ENCODE measurements around the gene MAP1B. TPM values are rescaled to one million over a fixed set of nuclear protein-coding genes. Genes with fewer than 3 reads are reported as not detected.

Gene MAP1B
- total RNA-seq, 1 experiment from 2014 or later: 8.9 TPM

GRCh38 chr5:72199681-72200080, 92.4 kb downstream of the MAP1B start:
- ChIA-PET CTCF (no interaction called here), POLR2A (no interaction called here), RAD21 (ENCODE audit: low non-redundant PET in 1 of 2, low total read pairs in 2 of 2, uncharacterized antibody in 2 of 2, unreplicated experiment in 2 of 2) (no interaction called here)
- Histone ChIP-seq H3K4me1 (ENCODE audit: control insufficient read depth in 1 of 2, insufficient read depth in 2 of 2, low read length in 2 of 2) (no peaks in the 10 kb centered on the region), H3K9ac (ENCODE audit: low read length) (no peak overlapping the region), H3K9me3 (ENCODE audit: control insufficient read depth in 1 of 2, insufficient read depth in 1 of 2, low read depth in 1 of 2, low read length in 2 of 2) (no peaks in the 10 kb centered on the region), H3K4me3 (replicated peaks in 1 of 2; ENCODE audit: low read depth in 1 of 2, low read length in 2 of 2) (no peak overlapping the region), H2AFZ (ENCODE audit: low read depth, low read length, poor library complexity, severe bottlenecking) (no peak overlapping the region), H3K4me2 (ENCODE audit: low read length) (no peak overlapping the region), H3K9me2 (ENCODE audit: insufficient read depth) (no peaks in the 10 kb centered on the region), H4K20me1 (ENCODE audit: insufficient read depth) (no peaks in the 10 kb centered on the region), H3K36me3 (ENCODE audit: control insufficient read depth in 1 of 2, insufficient read depth in 2 of 2, low read length in 2 of 2) (no peaks in the 10 kb centered on the region), H3K79me2 (ENCODE audit: insufficient read depth, low read length) (no peaks in the 10 kb centered on the region), H3K27ac (ENCODE audit: low read depth, low read length) (no peak overlapping the region), H3K27me3 (ENCODE audit: insufficient read depth, low read length) (no peaks in the 10 kb centered on the region)
- TF ChIP-seq ATF3 (IDR thresholded peaks at IDR 0.05): no peak
- TF ChIP-seq CTCF (IDR thresholded peaks at IDR 0.05 in 2 of 3, conservative IDR thresholded peaks at IDR 0.05 in 1 of 3; ENCODE audit: borderline replicate concordance in 1 of 3, insufficient read depth in 1 of 3, low read depth in 2 of 3, low read length in 2 of 3): no peak
- no peak for TF ChIP-seq CEBPB (IDR thresholded peaks at IDR 0.05; ENCODE audit: low read depth)
- no peak for TF ChIP-seq ELF1 (IDR thresholded peaks at IDR 0.05; ENCODE audit: borderline replicate concordance, low read depth)
- no peak for TF ChIP-seq MAX (IDR thresholded peaks at IDR 0.05)
- TF ChIP-seq SIN3A (IDR thresholded peaks at IDR 0.05; ENCODE audit: low read depth): no peak
- no peak for TF ChIP-seq ZNF274 (IDR thresholded peaks at IDR 0.05; ENCODE audit: low read depth, low read length)
- TF ChIP-seq FOSL1 (IDR thresholded peaks at IDR 0.05; ENCODE audit: low read depth): no peak
- no peak for TF ChIP-seq SP1 (IDR thresholded peaks at IDR 0.05; ENCODE audit: low read depth)
- TF ChIP-seq POLR2A (IDR thresholded peaks at IDR 0.05; ENCODE audit: borderline replicate concordance, extremely low read depth, insufficient read depth, insufficient read length): no peak
- TF ChIP-seq POLR2AphosphoS5 (IDR thresholded peaks at IDR 0.05; ENCODE audit: low read depth, low read length): no peak
- no peak for TF ChIP-seq JUND (IDR thresholded peaks at IDR 0.05)
- no peak for TF ChIP-seq YY1 (IDR thresholded peaks at IDR 0.05; ENCODE audit: extremely low read depth, insufficient replicate concordance, low read depth, low read length)
- TF ChIP-seq EZH2phosphoT487 (IDR thresholded peaks at IDR 0.05; ENCODE audit: borderline replicate concordance): no peak
- TF ChIP-seq SRF (IDR thresholded peaks at IDR 0.05; ENCODE audit: low read depth): no peak
- DNase-seq (ENCODE audit: low read depth, low spot score) (no peak), ATAC-seq (no peak)
- intact Hi-C loops (cut with micrococcal nuclease): no loop called here
- no TSS peak for BruUV-seq (replicated peaks)
